K562 (cell line): ENCODE measurements around the gene BCKDK. TPM values are rescaled to one million over a fixed set of nuclear protein-coding genes. Genes with fewer than 3 reads are reported as not detected.

Experiments
- ATF1 ChIP-seq, 2 experiments: fragments of 450-650 bp in 1 of 2; IDR thresholded peaks; 2 replicates each; pipeline ENCODE4 v1.6.1; 2016; ENCODE audit warnings: missing compliant biosample characterization in 1 of 2, missing genetic modification characterization in 1 of 2
- BCOR ChIP-seq: fragments of 450-650 bp; IDR thresholded peaks from 2 replicates; pipeline ENCODE4 v1.6.1; 2016
- CEBPZ ChIP-seq: fragments of 150-350 bp; IDR thresholded peaks from 2 replicates; pipeline ENCODE4 v1.6.1; 2014; ENCODE audit warnings: low read depth, mild to moderate bottlenecking, low read length, borderline replicate concordance
- CREB3L1 ChIP-seq: fragments of 450-650 bp; IDR thresholded peaks from 2 replicates; pipeline ENCODE4 v1.6.1; 2014; ENCODE audit warnings: low read depth, mild to moderate bottlenecking, moderate library complexity, borderline replicate concordance
- FOXA3 ChIP-seq, 2 experiments: fragments of 450-650 bp in 1 of 2; sonication (generic) in 1 of 2; formaldehyde crosslinking; IDR thresholded peaks in 1 of 2; conservative IDR thresholded peaks in 1 of 2; 2 replicates each; pipeline versions ENCODE4 v1.4.0 to v1.8.0; 2020 to 2022; ENCODE audit warnings: mild to moderate bottlenecking in 2 of 2, missing genetic modification reagents in 1 of 2
- HDAC1 ChIP-seq, 2 experiments: fragments of 450-650 bp; IDR thresholded peaks; 2 replicates each; pipeline ENCODE4 v1.6.1; 2016 to 2017; ENCODE audit warnings: inconsistent platforms in 1 of 2, mild to moderate bottlenecking in 1 of 2, moderate library complexity in 1 of 2
- MYC ChIP-seq, 2 experiments: fragments of 250-450 bp in 1 of 2; sonication (Bioruptor Pico) in 1 of 2; IDR thresholded peaks; 2 replicates each; pipeline versions ENCODE4 v1.5.1 to v1.6.1; 2012 to 2021; ENCODE audit warnings: low read depth in 2 of 2, borderline replicate concordance in 1 of 2, improper control_type of control experiment in 1 of 2, low read length in 1 of 2, mild to moderate bottlenecking in 1 of 2, moderate library complexity in 1 of 2
- NR2C2 ChIP-seq, 2 experiments: fragments of 200-800 bp in 1 of 2; sonication (Bioruptor generic) in 1 of 2; sonication (generic) in 1 of 2; formaldehyde crosslinking in 1 of 2; IDR thresholded peaks; 2 replicates each; pipeline versions ENCODE4 v1.6.1 to v1.8.0; 2016 to 2022; ENCODE audit warnings: mild to moderate bottlenecking in 1 of 2, missing compliant biosample characterization in 1 of 2, missing genetic modification characterization in 1 of 2, missing genetic modification reagents in 1 of 2
- POLR2AphosphoS5 ChIP-seq: IDR thresholded peaks from 2 replicates; pipeline ENCODE4 v1.6.1; 2011; ENCODE audit warnings: mild to moderate bottlenecking, low read depth, low read length, moderate library complexity; ENCODE audit not compliant: control insufficient read depth, insufficient read depth
- POLR2G ChIP-seq: fragments of 200-400 bp; formaldehyde crosslinking; IDR thresholded peaks from 2 replicates; pipeline ENCODE4 v1.6.1; 2017; ENCODE audit warnings: low read depth, mild to moderate bottlenecking, antibody characterized with exemption, low read length, moderate library complexity
- RFX1 ChIP-seq: fragments of 450-650 bp; IDR thresholded peaks from 2 replicates; pipeline ENCODE4 v1.6.1; 2016; ENCODE audit warnings: mild to moderate bottlenecking, moderate library complexity
- SAFB ChIP-seq: fragments of 200-400 bp; formaldehyde crosslinking; IDR thresholded peaks from 2 replicates; pipeline ENCODE4 v1.6.1; 2017; ENCODE audit warnings: low read depth, low read length, borderline replicate concordance
- SMAD4 ChIP-seq: fragments of 250-450 bp; sonication (Bioruptor Pico); conservative IDR thresholded peaks from 2 replicates; pipeline ENCODE4 v1.8.0; 2021; ENCODE audit warnings: inconsistent platforms, mild to moderate bottlenecking, moderate library complexity
- TAF1 ChIP-seq: IDR thresholded peaks from 2 replicates; pipeline ENCODE4 v1.6.1; 2011; ENCODE audit warnings: mild to moderate bottlenecking, low read length, moderate library complexity; ENCODE audit not compliant: insufficient read depth, control insufficient read depth, severe bottlenecking; ENCODE audit errors: extremely low read depth
- THAP12 ChIP-seq: fragments of 250-450 bp; sonication (Bioruptor Pico); IDR thresholded peaks from 2 replicates; pipeline ENCODE4 v1.9.0; 2021; ENCODE audit warnings: mild to moderate bottlenecking, inconsistent platforms
- polyA plus RNA-seq, 8 experiments: library from polyadenylated mRNA; depleted of rRNA in 4 of 8; stranded (reverse) in 5 of 8; unstranded in 3 of 8; fragments of >200 nt; fragmentation: Nextera tagmentation in 2 of 8; fragmentation: Illumina TruSeq in 1 of 8; extraction: Ambion mirVana in 2 of 8; extraction: Trizol in 1 of 8; gene quantifications; 2 replicates each; pipeline versions ENCODE4 v1.2.1 to v1.2.3, GENCODE V29; 2011 to 2014; ENCODE audit warnings: inconsistent platforms in 1 of 8, missing spikeins in 1 of 8
- total RNA-seq, 7 experiments: library from RNA; depleted of rRNA in 6 of 7; stranded (reverse); fragments of >200 nt in 6 of 7; fragmentation: Illumina TruSeq in 2 of 7; extraction: Trizol in 2 of 7; gene quantifications; 2 replicates each; pipeline versions ENCODE4 v1.2.1 to v1.2.3, GENCODE V29; 2011 to 2021; ENCODE audit warnings: low replicate concordance in 1 of 7
- TF ChIP-seq, protein P1 (sequence below): conservative IDR thresholded peaks from 2 replicates; pipeline ENCODE4 v1.6.1; 2011; ENCODE audit warnings: low read depth, mild to moderate bottlenecking, low read length; ENCODE audit not compliant: control insufficient read depth

Gene BCKDK
- total and polyA plus RNA-seq, 9 of the 15 experiments (the other 6 are each of a cell fraction or from before 2014, with no cell fraction given): 0.58 to 34.8 (median 13.1) TPM

DNA sequence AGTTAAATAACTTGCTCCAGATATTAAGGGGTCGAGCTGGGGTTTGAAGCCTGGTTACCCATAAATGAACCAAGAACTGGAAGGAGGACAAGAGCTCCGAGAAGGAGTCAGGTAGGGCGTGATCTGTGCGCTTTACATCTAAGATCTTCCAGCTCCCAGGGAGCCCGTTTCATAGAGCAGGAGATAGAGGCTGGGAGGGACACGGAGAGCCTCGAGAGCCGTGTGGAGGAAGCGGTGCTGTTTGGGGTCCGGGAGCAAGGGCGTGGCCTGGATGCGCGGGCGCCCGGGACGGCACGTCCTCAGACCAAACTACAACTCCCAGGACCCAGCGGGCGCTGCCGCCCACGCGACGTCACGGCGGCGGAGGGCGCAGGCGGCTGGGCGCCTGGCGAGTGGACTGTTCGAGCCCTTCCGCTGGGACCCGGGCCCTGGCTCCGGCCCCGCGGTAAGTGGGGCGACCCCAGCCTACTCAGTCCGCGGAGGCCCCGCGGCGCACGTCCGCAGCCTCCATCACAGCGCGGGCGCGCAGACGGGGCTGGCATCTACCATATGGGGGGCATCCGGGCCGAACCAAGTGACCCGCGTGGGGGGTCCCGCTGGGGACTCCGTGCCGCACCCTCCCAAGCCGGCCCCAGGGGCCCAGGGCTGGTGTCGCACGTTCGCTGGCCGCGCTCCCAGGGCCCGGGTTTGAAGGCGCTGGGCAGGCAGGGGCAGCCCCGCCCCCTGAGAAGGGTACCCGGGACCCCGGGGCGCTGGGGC is at the start of gene BCKDK (continued):
- TF ChIP-seq MYC (IDR thresholded peaks at IDR 0.05; ENCODE audit: low read depth, low read length) (no peak), MYC (CRISPR knock-in tag; IDR thresholded peaks at IDR 0.05; ENCODE audit: borderline replicate concordance, low read depth) (no peak), POLR2AphosphoS5 (no peak), TAF1 (peak; percentile 33), SMAD4 (peak; percentile 43; the same call in 1 of the 2 replicates), NR2C2 (CRISPR knock-in tag; IDR thresholded peaks at IDR 0.05) (peak; percentile 33; the same call in 1 of the 2 replicates), NR2C2 (tag; IDR thresholded peaks at IDR 0.05) (peak; percentile 79), SAFB (peak; percentile 61; the same call in 1 of the 2 replicates), CREB3L1 (peak; percentile 68), THAP12 (CRISPR knock-in tag) (peak; percentile 81), CEBPZ (no peak), HDAC1 (IDR thresholded peaks at IDR 0.05) (0 out of 4 replicates have a peak, but pooled peaks of 1 of the 2 experiments have one; percentile 38), ATF1 (CRISPR knock-in tag; IDR thresholded peaks at IDR 0.05) (no peak), ATF1 (tag; IDR thresholded peaks at IDR 0.05) (peak; percentile 97), RFX1 (no peak), BCOR (no peak), POLR2G (peak; percentile 81), FOXA3 (CRISPR knock-in tag; conservative IDR thresholded peaks at IDR 0.05 in 1 of 2, IDR thresholded peaks at IDR 0.05 in 1 of 2) (no peak)
- TF ChIP-seq, protein P1, sequence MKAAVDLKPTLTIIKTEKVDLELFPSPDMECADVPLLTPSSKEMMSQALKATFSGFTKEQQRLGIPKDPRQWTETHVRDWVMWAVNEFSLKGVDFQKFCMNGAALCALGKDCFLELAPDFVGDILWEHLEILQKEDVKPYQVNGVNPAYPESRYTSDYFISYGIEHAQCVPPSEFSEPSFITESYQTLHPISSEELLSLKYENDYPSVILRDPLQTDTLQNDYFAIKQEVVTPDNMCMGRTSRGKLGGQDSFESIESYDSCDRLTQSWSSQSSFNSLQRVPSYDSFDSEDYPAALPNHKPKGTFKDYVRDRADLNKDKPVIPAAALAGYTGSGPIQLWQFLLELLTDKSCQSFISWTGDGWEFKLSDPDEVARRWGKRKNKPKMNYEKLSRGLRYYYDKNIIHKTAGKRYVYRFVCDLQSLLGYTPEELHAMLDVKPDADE: peak; percentile 94
